ENCODE data around the gene ZNF469. TPM values are rescaled to one million over a fixed set of nuclear protein-coding genes. Genes with fewer than 3 reads are reported as not detected.

ZNF469 gene
- total RNA-seq, 3 donors from 2014 or later (not counting 1 experiment from before 2014, with no cell fraction given) = 4.5 to 5.8 (median 4.9) TPM

- Histone ChIP-seq H3K4me3 (ENCODE audit: low read length) (no peak overlapping the region), H3K27ac (ENCODE audit: low read length) (no peak overlapping the region), H3K27me3 (ENCODE audit: control insufficient read depth, insufficient read depth, low read length) (no peaks in the 10 kb centered on the region), H3K9me3 (ENCODE audit: control insufficient read depth, insufficient read depth, low read length) (no peaks in the 10 kb centered on the region), H3K4me1 (ENCODE audit: control insufficient read depth, insufficient read depth, low read length) (peaks cover 17% of the 10 kb centered on the region), H3K36me3 (ENCODE audit: control insufficient read depth, insufficient read depth, low read length) (no peaks in the 10 kb centered on the region)
- no peak for TF ChIP-seq CTCF (IDR thresholded peaks at IDR 0.05)
- H3K9me3 Mint-ChIP-seq = peaks cover 0 to 2% of the 10 kb centered on the region in 2 donors
- intact Hi-C loops (cut with micrococcal nuclease) = no loop called here
- H3K27me3 Mint-ChIP-seq (ENCODE audit: low read depth in 2 of 2) = no peaks in the 10 kb centered on the region
- H3K36me3 Mint-ChIP-seq = no peaks in the 10 kb centered on the region
- ATAC-seq = no peak
- no peak for DNase-seq
- H3K27ac Mint-ChIP-seq = no peak overlapping the region
- WGBS (ENCODE audit: insufficient coverage) = 91% methylated on average over 13 of the region's 13 CpGs
- no peak overlapping the region for H3K4me3 Mint-ChIP-seq
- H3K4me1 Mint-ChIP-seq = peaks cover 0 to 19% of the 10 kb centered on the region in 2 donors
These were observed 43.3 kb downstream of the ZNF469 start for GRCh38 chr16:88426018-88426417.

- no peak for TF ChIP-seq CTCF (IDR thresholded peaks at IDR 0.05)
- H3K27me3 ChIP-seq (ENCODE audit: control insufficient read depth, insufficient read depth, low read length) = no peaks in the 10 kb centered on the region
- intact Hi-C loops (cut with micrococcal nuclease) = no loop called here
- no peak overlapping the region for H3K4me3 Mint-ChIP-seq
- peaks cover 26% of the 10 kb centered on the region for H3K4me1 ChIP-seq (ENCODE audit: control insufficient read depth, insufficient read depth, low read length)
- H3K27ac ChIP-seq (ENCODE audit: low read length) = no peak overlapping the region
- DNase-seq (no peak), ATAC-seq (no peak)
- H3K36me3 Mint-ChIP-seq = no peaks in the 10 kb centered on the region
- H3K4me3 ChIP-seq (ENCODE audit: low read length) = no peak overlapping the region
- H3K27me3 Mint-ChIP-seq (ENCODE audit: low read depth in 2 of 2) = no peaks in the 10 kb centered on the region
- H3K36me3 ChIP-seq (ENCODE audit: control insufficient read depth, insufficient read depth, low read length) = no peaks in the 10 kb centered on the region
- peaks cover 0 to 2% of the 10 kb centered on the region in 2 donors for H3K9me3 Mint-ChIP-seq
- 95% methylated on average over 19 of the region's 19 CpGs for WGBS (ENCODE audit: insufficient coverage)
- H3K4me1 Mint-ChIP-seq = peaks cover 0 to 26% of the 10 kb centered on the region in 2 donors
- no peak overlapping the region for H3K27ac Mint-ChIP-seq
- no peaks in the 10 kb centered on the region for H3K9me3 ChIP-seq (ENCODE audit: control insufficient read depth, insufficient read depth, low read length)
These were observed 44.6 kb downstream of the ZNF469 start for GRCh38 chr16:88427376-88427775.

GRCh38 chr16:88428156-88428555, 45.4 kb downstream of the ZNF469 start:
- Histone ChIP-seq H3K36me3 (ENCODE audit: control insufficient read depth, insufficient read depth, low read length) (no peaks in the 10 kb centered on the region), H3K4me3 (ENCODE audit: low read length) (no peak overlapping the region), H3K27me3 (ENCODE audit: control insufficient read depth, insufficient read depth, low read length) (no peaks in the 10 kb centered on the region), H3K27ac (ENCODE audit: low read length) (no peak overlapping the region), H3K9me3 (ENCODE audit: control insufficient read depth, insufficient read depth, low read length) (no peaks in the 10 kb centered on the region), H3K4me1 (ENCODE audit: control insufficient read depth, insufficient read depth, low read length) (peaks cover 30% of the 10 kb centered on the region)
- H3K4me3 Mint-ChIP-seq = no peak overlapping the region
- no peak for TF ChIP-seq CTCF (IDR thresholded peaks at IDR 0.05)
- DNase-seq = no peak
- H3K27me3 Mint-ChIP-seq (ENCODE audit: low read depth in 2 of 2) = no peaks in the 10 kb centered on the region
- WGBS (ENCODE audit: insufficient coverage) = 94% methylated on average over 19 of the region's 19 CpGs
- H3K36me3 Mint-ChIP-seq = no peaks in the 10 kb centered on the region
- peaks cover 0 to 26% of the 10 kb centered on the region in 2 donors for H3K4me1 Mint-ChIP-seq
- H3K27ac Mint-ChIP-seq = no peak overlapping the region
- no peaks in the 10 kb centered on the region for H3K9me3 Mint-ChIP-seq
- ATAC-seq = no peak
- intact Hi-C loops (cut with micrococcal nuclease) = no loop called here

Measured in natural killer cell (primary cell).